Measurements from ENCODE around the gene KDM5C.
"Not testable (repeated sequence)": the region's sequence is repeated elsewhere in the genome, so short reads cannot be mapped to it uniquely, and the experiment has no call there.

The KDM5C gene

DNA sequence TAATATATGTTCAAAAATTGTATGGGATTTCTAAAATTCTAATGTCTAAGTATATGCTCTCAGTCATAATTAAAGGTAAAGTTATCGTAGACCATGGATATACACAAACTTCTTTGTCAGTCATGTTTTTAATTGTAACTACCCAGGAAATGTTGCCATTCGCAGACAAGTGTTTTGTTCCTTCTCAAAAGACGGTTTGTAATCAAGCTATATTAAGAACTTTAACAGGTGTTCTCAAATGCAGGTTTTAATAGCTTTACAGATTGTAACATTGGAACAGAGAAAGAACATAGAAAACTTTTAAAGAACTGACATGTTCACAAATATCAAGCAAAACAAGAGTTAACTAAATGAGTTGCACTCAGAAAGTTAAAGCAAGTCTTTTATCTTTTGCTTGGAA lies 58.9 kb downstream of the KDM5C start:
- Histone ChIP-seq H2AFZ (ENCODE audit: low read depth) (no peak overlapping the region), H3K4me1 (ENCODE audit: low read depth, poor library complexity, severe bottlenecking) (no peaks in the 10 kb centered on the region), H3K9ac (no peak overlapping the region), H3K27ac (no peak overlapping the region), H3K4me3 (IDR thresholded peaks at IDR 0.05; ENCODE audit: insufficient read depth, low read depth, low read length) (no peak overlapping the region), H3K27me3 (ENCODE audit: insufficient read depth, low read depth) (no peaks in the 10 kb centered on the region), H3K4me2 (no peak overlapping the region), H3K79me2 (ENCODE audit: insufficient read depth, low read depth) (no peaks in the 10 kb centered on the region), H3K36me3 (ENCODE audit: insufficient read depth) (no peaks in the 10 kb centered on the region), H4K20me1 (ENCODE audit: insufficient read depth) (no peaks in the 10 kb centered on the region)
- TF ChIP-seq, protein P1, sequence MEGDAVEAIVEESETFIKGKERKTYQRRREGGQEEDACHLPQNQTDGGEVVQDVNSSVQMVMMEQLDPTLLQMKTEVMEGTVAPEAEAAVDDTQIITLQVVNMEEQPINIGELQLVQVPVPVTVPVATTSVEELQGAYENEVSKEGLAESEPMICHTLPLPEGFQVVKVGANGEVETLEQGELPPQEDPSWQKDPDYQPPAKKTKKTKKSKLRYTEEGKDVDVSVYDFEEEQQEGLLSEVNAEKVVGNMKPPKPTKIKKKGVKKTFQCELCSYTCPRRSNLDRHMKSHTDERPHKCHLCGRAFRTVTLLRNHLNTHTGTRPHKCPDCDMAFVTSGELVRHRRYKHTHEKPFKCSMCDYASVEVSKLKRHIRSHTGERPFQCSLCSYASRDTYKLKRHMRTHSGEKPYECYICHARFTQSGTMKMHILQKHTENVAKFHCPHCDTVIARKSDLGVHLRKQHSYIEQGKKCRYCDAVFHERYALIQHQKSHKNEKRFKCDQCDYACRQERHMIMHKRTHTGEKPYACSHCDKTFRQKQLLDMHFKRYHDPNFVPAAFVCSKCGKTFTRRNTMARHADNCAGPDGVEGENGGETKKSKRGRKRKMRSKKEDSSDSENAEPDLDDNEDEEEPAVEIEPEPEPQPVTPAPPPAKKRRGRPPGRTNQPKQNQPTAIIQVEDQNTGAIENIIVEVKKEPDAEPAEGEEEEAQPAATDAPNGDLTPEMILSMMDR (conservative IDR thresholded peaks at IDR 0.05; ENCODE audit: low read depth, low read length), result no peak

DNA sequence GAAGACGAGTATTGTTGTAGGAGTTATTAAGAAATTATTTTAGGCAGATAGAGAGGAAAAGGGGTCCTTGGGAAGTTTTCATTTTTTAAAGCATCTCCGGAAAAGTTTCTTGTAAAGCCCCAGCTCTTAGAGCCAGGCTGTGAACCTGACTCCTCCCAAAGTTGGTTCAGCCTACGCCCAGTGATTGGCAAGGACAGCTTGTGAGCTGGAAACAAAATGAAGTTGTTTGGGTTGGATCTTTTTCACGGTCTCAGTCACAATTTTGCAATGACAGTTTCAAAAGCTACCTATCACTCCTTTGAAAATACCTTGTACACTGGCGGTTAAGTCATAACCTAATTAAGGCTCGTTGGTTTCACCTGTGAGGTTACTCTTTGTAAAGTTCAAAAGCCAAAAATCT lies 60.4 kb downstream of the KDM5C start:
- not testable (repeated sequence) for H3K36me3 ChIP-seq (ENCODE audit: insufficient read depth); H3K27ac ChIP-seq; H3K27me3 ChIP-seq (ENCODE audit: insufficient read depth, low read depth); H3K4me3 ChIP-seq (IDR thresholded peaks at IDR 0.05; ENCODE audit: insufficient read depth, low read depth, low read length); H3K9ac ChIP-seq; H2AFZ ChIP-seq (ENCODE audit: low read depth); H3K4me1 ChIP-seq (ENCODE audit: low read depth, poor library complexity, severe bottlenecking); H3K79me2 ChIP-seq (ENCODE audit: insufficient read depth, low read depth); H3K4me2 ChIP-seq; H4K20me1 ChIP-seq (ENCODE audit: insufficient read depth)

DNA sequence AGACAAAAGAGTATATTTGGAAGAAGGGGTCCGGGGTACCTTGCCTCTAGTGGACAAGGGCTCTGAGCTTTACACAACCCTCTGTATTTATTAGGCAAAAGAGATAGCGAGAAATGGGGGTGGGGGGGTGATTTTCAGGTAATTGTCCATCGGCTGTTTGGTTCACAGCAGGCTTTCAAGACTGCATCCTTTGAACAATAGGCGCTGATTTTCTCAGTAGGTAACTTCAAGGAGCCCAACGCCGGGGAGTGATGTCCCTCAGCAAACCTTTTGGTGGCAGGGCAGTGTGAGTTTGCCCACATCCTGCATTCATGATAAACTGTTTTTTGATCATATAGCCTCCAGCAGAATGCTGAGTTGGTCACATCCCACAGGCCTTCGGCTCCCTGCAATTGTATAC lies 61.6 kb downstream of the KDM5C start:
- TF ChIP-seq, protein P1 (conservative IDR thresholded peaks at IDR 0.05; ENCODE audit: low read depth, low read length), result no peak
- no peak overlapping the region for H2AFZ ChIP-seq (ENCODE audit: low read depth)
- no peak overlapping the region for H3K9ac ChIP-seq
- no peaks in the 10 kb centered on the region for H3K27me3 ChIP-seq (ENCODE audit: insufficient read depth, low read depth)
- H3K4me3 ChIP-seq (IDR thresholded peaks at IDR 0.05; ENCODE audit: insufficient read depth, low read depth, low read length), result no peak overlapping the region
- no peaks in the 10 kb centered on the region for H4K20me1 ChIP-seq (ENCODE audit: insufficient read depth)
- H3K36me3 ChIP-seq (ENCODE audit: insufficient read depth), result no peaks in the 10 kb centered on the region
- no peak overlapping the region for H3K27ac ChIP-seq
- H3K79me2 ChIP-seq (ENCODE audit: insufficient read depth, low read depth), result no peaks in the 10 kb centered on the region
- no peak overlapping the region for H3K4me2 ChIP-seq
- no peaks in the 10 kb centered on the region for H3K4me1 ChIP-seq (ENCODE audit: low read depth, poor library complexity, severe bottlenecking)

DNA sequence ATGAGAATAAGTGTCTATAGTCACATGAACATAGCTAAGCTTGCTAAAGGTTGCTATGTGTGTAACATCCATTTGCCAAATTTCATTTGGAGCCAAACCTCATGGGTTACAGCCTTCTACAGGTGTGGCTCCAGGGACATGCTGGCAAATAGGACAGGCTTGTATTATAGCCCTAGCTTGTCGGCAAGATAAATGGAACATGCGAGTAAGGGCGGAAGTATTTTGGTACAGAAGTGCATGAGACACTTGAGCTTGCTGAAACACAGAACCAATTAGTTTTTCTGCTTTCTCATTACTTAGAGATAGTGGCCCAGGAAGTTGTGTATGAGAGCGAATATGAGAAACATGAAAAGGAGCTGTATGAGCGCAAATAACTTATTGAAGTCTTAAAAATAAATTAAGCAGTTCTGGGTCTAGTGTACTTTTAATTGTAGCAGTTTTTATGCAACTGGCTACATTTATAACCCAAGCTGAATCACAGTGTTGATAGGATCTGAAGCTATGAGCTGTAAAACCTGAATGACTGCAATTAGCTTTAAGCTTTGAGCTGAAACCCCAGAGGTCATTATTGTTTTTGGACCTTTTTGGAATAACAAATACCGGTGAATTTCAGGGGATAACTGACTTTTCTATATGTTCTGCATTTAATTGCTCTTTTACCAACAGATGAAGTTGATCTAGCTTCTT lies 64.6 kb downstream of the KDM5C start:
- Histone ChIP-seq H3K27ac (no peak overlapping the region), H3K4me2 (no peak overlapping the region), H3K4me3 (IDR thresholded peaks at IDR 0.05; ENCODE audit: insufficient read depth, low read depth, low read length) (no peak overlapping the region), H3K79me2 (ENCODE audit: insufficient read depth, low read depth) (no peaks in the 10 kb centered on the region), H3K36me3 (ENCODE audit: insufficient read depth) (no peaks in the 10 kb centered on the region), H3K27me3 (ENCODE audit: insufficient read depth, low read depth) (no peaks in the 10 kb centered on the region), H4K20me1 (ENCODE audit: insufficient read depth) (no peaks in the 10 kb centered on the region), H3K4me1 (ENCODE audit: low read depth, poor library complexity, severe bottlenecking) (no peaks in the 10 kb centered on the region), H3K9ac (no peak overlapping the region), H2AFZ (ENCODE audit: low read depth) (no peak overlapping the region)
- TF ChIP-seq, protein P1 (conservative IDR thresholded peaks at IDR 0.05; ENCODE audit: low read depth, low read length), result no peak

DNA sequence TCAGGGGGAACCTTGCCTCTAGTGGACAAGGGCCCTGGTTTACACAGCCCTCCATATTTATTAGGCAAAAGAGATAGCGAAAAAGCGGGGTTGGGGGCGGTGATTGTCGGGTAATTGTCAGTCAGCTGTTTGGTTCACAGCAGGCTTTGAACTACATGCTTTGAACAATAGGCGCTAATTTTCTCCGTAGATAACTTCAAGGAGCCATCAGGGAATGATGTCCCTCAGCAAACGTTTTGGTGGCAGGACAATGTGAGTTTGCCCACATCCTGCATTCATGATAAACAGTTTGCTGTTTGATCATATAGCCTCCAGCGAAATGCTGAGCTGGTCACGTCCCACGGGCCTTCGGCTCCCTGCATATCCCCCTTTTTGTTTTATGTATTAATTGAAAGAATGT lies 65.8 kb downstream of the KDM5C start:
- TF ChIP-seq, protein P1 (conservative IDR thresholded peaks at IDR 0.05; ENCODE audit: low read depth, low read length), result no peak
- no peak overlapping the region for H3K27ac ChIP-seq
- H3K4me2 ChIP-seq, result no peak overlapping the region
- H3K36me3 ChIP-seq (ENCODE audit: insufficient read depth), result no peaks in the 10 kb centered on the region
- H3K79me2 ChIP-seq (ENCODE audit: insufficient read depth, low read depth), result no peaks in the 10 kb centered on the region
- no peak overlapping the region for H3K9ac ChIP-seq
- H3K4me1 ChIP-seq (ENCODE audit: low read depth, poor library complexity, severe bottlenecking), result no peaks in the 10 kb centered on the region
- no peaks in the 10 kb centered on the region for H3K27me3 ChIP-seq (ENCODE audit: insufficient read depth, low read depth)
- no peaks in the 10 kb centered on the region for H4K20me1 ChIP-seq (ENCODE audit: insufficient read depth)
- H3K4me3 ChIP-seq (IDR thresholded peaks at IDR 0.05; ENCODE audit: insufficient read depth, low read depth, low read length), result no peak overlapping the region
- no peak overlapping the region for H2AFZ ChIP-seq (ENCODE audit: low read depth)
